T-helper 2 cell treated with Interferon-gamma antibody and Interleukin-4, amounts not matched to agents 100 ng/mL and 5 ng/mL, for 36 hours (primary cell): ENCODE measurements around the gene GPRC5C. TPM values are rescaled to one million over a fixed set of nuclear protein-coding genes. Genes with fewer than 3 reads are reported as not detected.

ENCODE experiments used
- intact Hi-C: fragments of 100-400 bp; cut with micrococcal nuclease; formaldehyde crosslinking; loops from one replicate; pipeline ENCODE4 v1.15.1; 2023
- total RNA-seq: library from RNA; stranded (reverse); gene quantifications from 2 replicates; pipeline ENCODE4 v1.2.3, GENCODE V29; 2022

GPRC5C gene, protein sequence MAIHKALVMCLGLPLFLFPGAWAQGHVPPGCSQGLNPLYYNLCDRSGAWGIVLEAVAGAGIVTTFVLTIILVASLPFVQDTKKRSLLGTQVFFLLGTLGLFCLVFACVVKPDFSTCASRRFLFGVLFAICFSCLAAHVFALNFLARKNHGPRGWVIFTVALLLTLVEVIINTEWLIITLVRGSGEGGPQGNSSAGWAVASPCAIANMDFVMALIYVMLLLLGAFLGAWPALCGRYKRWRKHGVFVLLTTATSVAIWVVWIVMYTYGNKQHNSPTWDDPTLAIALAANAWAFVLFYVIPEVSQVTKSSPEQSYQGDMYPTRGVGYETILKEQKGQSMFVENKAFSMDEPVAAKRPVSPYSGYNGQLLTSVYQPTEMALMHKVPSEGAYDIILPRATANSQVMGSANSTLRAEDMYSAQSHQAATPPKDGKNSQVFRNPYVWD
- total RNA-seq, result 0.43 TPM in 1 of 2 replicates, not detected in the other

DNA sequence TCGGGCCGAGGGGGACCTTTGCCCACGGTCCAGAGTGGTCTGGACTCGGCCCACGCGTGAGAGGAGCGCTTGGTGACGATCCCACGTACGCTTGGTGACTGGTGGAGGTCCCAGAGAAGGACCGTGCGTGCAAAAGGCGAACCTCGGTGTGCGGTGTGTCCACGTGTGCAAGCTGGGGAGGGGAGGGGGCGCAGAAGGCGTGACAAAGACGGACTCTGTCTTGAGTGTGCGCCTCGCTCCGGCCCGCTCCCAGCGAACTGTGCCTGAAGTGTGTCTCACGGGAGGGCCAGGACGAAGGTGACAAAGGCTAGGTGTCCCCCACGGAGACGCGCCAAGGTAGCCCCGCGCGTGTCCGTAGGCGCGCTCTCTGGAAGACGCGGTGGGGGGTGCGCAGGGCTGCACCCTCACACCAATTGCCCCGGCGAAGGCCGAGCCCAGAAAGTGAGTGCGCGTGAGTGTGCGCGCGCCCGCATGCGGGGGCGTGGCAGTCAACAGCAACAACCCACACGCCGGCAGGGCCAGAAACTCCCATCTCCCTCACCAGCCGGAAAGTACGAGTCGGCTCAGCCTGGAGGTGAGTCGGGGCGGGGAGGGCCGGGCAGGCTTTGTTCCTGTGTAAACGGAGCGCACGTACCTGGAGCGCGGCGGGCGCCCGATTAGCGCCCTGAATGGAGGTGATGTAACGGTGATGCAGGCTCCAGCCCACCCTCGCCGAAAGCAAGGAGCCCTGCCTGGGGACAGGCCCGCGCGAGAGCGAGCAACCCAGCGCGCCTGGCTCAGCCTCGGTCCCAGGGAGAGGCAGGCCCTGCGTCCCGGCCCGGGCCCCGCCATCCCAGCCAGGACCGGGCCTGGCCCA lies at the start of gene GPRC5C:
Gene GPRC5C (plus strand): TSS at position 521 of the 856 bp plus-strand sequence. CDS start 7,689 bp downstream, outside the sequence.
- intact Hi-C loops, result loop anchor here (10.0 kb wide), 1 partner anchor 63 kb away; no protein-coding TSS in a partner anchor

DNA sequence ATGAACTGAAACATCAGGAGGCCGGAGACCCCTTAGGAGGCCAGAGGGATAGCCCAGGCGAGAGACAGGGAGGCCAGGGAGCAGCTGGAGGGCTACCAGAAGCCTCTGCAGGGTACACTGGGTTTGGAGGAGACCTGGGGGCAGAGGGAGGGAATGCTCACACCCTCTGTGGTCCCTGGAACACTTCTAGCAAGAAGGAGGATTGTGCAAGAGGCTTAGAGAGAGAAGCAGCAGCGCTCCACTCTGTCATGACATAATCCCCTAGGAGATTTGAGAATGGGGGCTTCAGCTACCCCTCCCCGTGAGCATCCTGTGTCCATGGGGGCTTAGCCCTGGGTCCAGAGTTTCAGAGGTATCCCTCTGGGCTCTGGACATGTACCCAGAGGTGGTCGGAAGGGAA lies 48.7 kb upstream of the GPRC5C start:
- intact Hi-C loops, result no loop called here

DNA sequence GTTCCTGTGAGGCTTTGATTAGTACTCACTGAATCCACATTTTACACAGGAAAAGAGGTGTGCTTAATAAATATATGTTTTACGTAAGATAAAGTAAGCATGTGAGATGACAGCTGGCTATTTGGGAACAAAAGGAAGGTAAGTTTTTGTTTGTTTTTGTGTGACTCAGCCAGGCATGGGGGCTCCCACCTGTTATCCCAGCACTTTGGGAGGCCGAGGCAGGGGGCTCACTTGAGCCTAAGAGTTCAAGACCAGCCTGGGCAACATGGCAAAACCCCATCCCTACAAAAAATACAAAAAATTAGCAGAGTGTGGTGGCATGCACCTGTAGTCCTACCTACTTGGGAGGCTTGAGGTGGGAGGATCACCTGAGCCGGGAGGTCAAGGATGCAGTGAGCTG lies 46.7 kb upstream of the GPRC5C start:
- intact Hi-C loops, result no loop called here

DNA sequence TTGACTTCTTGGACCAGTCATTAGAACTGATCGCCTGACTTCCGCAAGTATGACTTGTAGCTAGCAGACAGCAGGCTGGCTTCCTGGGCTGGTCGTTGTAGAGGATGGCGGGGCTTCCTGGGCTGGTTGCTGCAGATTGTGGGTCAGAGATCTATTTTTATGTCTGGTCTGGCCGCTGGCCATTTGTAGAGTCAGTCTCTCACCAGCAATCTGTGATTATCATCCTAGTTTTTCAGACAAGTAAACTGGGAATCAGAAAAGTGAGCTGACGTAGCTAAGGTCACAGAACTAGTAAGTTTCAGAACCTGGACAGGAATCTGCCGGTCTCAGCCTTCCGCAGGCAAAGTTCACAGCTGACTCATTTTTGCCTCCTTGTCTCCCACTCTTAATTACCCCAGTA lies 45.5 kb upstream of the GPRC5C start:
- intact Hi-C loops, result no loop called here

DNA sequence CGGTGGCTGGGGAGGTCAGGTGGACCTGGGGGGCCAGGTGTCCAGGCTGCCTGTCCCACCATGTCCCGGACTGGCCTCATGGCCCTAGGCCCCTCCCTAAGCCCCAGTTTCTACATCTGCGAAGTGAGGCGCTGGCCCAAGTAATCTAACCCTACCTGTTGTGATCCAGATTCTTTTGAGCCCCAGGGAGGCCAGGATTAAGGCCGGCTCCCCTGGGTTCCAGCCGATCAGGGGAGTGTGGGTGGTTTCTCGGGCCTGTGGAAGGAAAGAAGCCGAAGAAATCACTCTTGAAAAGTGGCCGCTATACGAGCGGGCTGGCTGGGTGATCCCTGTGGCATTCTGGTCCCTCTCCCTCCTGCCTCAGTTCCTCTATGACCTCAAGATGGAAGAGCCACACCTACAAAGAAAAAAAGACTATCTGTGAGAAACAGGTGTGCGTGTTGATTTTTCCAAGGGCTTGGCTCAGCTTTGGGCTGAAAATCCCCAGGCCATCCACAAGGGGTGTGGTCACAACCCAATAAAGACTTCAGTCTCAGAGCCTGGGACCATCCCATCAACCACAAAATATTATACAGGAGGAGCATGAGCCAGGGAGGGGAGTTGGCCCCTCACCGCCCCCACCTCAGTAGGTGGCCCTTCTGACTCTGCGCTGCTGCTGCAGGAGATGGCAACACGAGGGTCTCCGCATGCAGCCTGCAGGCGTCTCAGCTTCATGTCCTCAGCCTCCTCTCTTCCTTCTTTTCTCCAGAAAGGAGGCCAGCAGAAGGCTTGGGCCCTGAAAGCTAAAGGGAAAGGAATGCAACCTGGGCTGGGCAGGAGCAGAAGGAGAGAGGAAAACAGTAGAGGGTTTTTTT lies 44.3 kb upstream of the GPRC5C start:
- intact Hi-C loops, result no loop called here

DNA sequence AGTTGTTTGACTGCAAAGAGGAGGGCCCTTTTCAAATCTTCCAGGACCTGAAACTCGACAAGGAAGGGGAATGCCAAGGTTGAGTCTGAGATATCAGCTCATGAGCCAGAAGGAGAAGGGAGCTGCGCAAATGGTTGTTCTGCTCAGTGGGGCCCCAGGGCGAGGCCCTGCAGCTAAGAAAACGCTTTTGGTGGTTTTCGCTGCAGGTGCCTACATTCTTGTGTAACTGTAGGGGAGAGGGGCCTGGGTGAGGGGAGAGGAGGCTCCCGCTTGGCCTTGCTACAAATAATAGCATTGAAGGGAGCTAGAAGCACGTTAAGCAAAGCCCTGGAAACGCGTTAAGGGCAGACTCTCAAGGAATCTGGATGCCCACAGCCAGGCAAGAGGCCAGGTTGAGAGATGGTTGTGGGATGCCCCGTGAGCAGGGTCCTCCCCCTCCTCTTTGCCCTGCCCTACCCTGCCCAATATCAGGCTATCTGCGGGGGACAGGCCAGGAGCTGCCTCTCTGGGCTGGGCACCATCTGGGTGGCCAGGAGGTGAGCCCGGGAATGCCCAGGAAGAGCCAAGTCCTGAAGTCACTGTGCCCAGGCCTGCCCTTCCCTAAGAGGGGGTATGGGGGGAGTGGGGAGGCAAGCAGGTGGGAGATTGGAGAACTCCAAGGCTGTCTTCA lies 42.7 kb upstream of the GPRC5C start:
- intact Hi-C loops, result no loop called here

DNA sequence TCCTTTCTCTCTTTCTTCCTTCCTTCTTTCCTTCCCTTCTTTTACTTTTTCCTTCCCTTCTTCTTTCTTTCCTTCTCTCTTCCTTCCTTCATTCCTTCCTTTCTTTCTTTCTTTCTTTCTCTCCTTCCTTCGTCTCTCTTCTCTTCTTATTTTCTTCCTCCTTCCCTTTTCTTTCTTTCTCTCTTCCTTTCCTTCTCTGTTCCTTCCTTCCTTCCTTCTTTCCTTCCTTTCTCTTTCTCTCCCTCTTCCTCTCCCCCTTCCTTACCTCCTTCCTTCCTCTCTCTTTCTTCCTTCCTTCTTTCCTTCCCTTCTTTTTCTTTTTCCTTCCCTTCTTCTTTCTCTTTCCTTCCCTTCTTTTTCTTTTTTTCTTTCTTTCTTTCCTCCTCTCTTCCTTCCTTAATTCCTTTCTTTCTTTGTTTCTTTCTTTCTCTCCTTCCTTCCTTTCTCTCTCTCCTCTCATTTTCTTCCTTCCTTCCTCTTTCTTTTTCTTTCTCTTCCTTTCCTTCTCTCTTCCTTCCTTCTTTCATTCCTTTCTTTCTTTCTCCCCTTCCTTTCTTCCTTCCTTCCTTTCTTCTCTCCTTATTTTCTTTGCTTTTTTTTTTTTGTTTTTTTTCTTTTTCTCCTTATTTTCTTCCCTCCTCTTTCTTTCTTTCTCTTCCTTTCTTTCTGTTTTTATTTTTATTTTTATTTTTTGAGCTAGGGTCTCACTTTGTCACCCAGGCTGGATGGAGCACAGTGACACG lies 41.8 kb upstream of the GPRC5C start:
- intact Hi-C loops, result no loop called here

DNA sequence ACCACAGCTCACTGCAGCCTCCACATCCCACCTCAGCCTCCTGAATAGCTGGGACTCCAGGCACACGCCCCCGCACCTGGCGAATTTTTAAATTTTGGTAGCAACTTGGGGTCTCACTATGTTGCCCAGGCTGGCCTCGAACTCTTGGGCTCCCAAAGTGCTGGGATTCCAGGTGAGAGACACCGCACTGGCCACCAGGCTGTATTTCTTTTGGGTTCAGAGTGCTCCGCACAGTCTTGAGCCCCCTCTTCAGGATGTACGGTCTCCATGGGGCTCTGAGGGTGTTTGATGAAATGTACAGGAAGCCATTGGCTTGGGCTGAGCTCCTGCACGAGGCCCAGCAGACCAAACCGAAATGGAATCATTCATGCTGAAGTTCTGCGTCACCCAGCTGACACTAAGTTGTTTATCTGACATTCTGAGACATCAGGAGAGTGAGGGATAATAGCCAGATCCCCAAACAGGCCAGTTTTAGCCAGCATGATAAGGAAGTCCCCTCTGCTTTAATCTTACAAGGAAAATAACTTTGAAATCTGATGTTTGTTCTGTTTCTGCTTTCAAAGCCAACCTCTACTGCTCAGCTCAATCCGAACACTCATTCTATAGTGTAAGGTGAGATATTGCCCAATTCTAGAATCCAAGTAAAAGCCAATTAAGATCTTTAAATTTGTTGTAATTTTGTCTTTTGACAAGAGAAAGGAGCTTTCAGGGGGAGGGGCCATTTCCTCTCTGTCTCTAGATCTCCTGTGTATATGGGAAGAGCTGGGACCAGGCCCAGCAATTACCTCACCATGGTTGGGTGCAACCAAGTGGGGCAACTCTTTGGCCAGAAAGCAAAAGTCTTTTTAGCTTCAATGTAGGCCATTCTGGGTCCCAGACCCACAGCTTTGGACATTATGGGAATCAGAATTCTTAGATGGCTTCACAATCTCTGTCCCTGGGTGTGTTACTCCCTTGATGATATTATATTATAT lies 40.9 kb upstream of the GPRC5C start:
- intact Hi-C loops, result no loop called here

DNA sequence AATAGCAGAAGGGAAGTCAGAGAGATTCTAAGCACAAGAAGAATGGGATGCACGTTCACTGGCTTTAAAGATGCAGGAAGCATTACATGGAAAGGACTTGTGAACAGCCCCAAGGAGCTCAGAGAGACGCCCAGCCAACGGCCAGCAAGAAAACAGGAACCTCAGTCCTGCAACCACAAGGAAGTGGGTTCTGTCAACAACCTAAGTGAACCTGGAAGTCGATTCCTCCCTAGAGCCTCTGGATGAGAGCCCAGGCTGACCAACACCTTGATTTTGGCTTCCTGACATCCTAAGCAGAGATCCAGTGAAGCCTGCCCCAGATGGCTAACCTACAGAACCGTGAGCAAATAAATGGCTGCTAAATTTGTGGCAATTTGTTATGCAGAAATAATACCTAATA lies 40.1 kb upstream of the GPRC5C start:
- intact Hi-C loops, result no loop called here

DNA sequence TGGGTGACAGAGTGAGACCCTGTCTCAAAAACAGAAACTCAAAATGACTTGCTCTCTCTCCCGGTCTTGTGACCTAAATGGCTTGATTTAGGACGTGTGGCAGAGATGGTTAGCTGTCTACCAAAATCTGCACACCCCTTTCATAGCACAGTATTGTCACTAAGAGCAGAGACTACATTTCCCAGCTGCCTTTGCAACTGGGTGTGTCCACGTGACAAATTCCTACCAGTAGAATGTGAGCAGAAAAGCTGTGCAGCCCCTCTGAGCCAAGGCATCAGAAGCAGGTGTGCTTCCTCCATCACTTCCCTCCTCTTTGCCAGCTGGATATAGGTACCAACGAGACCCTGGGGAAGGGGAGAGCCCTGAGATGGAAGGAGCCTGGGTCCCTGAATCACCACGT lies 39.0 kb upstream of the GPRC5C start:
- intact Hi-C loops, result no loop called here

DNA sequence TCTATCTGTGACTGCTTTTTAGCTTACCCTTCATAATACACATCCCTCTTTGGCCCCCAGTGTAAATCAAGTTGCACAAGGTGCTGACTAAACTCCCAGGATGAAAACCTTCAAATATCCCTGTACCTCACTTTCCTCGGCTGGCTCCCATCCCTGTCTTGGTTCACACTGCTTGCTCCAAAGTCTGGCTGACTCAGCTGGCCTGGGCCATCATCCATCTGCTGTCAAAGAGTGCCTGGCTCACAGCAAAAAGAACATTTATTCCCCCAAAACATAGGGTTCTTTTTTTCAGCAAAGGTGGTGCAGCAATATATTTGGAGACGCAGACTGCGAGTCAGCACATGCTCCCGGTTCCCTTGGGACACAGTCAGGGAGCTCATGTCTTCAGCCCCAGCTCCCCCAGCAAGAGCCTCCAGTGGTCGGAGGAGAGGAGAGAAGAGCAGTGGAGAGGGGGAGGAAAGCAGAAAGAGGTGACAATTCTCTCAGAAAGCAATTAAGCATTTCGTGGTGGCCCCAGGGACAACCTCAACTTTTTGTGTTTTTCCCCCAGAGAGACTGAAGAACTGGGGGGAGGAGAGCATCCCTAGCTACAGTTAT lies 38.4 kb upstream of the GPRC5C start:
- intact Hi-C loops, result no loop called here

DNA sequence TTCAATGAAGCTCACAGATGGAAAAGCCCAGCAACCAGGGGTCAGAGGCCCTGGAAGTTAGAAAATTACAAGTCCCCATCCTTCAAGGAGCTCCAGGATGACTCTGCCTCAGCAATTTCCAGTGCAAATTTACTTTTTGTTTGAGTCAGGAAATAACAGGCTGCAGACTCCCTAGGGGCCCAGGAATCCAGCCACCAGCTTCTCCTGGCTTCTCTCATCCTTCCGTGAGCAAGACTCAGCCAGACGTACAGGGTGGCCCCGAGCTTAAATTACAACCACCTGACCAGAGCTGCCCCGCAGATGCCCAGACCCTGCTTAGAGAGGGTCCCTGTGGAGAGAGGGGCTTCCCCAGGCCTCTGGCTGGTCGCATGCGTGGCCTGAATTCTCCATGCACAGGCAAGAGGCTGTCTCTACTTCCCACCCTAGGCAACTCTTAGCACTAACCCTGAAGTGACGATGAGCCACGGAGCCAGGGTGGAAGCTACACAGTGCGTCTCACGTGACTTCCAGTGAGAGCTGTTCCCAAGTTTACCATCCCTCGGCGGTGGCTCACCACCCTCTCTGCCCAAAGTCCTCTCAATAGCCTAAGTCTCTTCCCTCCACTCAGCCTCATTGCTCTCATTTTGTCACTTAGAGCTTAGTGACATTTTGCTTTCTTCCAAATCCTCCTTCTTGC lies 37.5 kb upstream of the GPRC5C start:
- intact Hi-C loops, result no loop called here

DNA sequence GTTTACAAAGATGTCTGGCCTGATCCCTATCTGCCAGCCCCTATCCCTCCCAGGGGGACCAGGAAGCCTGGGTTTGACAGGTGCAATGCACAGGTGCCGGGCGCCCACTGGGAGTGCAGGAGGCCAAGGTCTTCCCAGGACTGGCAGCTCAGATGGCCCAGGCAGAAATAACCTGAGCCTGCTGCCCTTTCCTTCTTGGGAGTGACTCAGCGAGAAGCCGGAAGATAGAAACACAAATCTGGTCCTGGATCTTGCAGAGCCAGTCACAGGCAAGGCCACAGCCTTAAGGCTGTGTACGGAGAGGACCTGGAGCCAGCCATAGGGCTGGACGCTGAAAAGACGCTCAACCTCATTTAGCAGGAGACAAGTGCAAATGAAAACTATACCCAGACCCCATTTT lies 36.9 kb upstream of the GPRC5C start:
- intact Hi-C loops, result no loop called here

DNA sequence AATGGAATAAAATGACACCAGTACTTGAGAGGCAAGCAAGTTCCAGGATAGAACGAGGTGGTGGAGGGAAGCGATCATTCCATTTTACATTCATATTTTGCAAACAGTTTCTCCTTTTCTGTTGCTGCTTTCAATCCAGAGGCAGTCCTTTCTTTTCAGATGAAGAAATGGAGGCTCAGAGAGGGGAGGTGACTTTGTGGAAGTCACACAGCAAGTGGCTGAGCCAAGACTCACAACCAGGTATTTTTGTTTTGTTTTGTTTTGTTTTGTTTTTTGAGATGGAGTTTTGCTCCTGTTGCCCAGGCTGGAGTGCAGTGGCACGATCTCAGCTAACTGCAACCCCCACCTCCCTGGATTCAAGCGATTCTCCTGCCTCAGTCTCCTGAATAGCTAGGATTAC lies 35.3 kb upstream of the GPRC5C start:
- intact Hi-C loops, result no loop called here

DNA sequence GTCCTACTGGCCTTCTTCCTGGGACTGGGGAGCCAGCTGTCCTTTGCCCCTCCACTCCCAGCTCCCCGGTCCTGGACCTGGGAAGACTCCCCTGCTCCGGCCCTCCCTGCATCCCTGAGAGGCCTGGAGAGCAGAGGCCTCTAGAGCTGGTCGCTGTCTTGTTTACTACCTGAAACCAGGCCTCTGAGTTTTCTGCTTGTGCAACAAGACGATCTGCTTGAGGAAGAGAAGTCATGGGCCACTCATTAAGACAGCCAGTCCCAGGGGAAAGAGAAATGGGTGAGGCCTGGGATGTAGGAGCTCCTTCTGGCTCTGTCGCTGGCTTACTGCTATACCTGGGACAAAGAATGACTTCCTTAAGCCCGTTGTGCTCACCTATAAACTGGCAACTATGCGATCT lies 29.8 kb upstream of the GPRC5C start:
- intact Hi-C loops, result no loop called here

DNA sequence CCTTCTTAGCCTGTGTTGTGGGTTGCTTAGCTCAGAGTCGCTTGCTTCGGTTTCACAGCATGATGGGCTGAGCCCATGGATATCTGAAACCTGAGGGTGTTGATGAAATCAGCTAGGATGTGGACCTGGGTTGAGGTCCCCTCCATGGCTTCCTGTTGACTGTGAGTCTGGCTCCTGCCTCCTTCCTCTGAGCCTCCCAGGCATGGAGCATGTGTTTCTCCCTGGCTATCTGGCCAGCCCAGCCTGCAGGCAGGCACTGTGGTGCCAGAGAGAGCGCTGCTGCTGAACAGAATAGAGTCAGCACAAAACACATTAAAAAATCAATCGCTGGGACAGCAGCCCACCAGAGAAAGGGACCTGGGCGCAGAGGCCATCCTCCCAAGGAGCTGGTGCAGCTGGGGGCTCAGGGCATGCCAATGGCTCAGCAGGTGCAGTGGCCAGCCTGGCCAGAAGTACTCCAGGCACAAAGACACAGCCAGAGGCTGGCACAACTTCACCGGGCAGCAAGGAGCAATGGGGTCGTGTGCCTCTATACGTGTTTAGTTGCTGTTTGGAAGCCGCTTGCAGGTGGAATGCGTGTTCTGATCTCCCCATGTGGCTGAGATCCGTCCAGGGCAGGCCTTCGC lies 28.3 kb upstream of the GPRC5C start:
- intact Hi-C loops, result no loop called here

DNA sequence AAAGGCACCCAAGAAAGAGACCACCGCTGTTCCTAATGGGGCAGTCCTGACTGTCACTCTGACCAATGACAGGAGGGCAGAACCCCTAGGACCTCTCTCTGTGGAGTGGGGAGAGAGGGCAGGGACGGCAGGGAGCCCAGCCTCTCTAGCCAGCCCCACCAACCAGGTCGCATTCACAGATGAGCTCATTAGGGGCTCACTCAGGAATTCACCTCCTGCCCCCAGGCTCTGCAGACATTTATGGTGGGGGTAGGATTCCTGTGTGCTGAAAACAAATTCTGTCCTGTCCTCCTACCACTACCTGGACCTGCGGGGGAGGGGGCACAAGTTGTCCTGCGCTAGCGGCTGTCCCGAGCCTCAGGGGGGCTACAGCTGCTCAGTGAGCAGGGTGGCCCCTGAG lies 27.7 kb upstream of the GPRC5C start:
- intact Hi-C loops, result no loop called here

DNA sequence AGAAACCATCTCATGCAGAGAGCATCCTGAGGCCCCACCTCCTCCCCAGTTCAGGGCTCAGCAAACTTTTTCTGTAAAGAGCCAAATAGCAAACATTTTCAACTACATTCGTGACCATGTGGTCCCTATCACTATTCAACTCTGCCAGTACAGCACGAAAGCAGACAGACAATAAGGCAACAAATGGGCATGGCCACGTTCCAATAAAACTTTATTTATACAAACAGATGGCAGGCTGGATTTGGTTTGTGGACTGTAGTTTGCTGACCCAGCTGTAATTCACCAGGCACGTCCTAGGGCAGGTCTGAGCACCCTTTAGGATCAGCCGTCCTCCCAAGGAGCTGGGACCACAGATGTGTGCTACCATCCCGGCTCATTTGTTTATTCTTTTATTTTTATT lies 27.1 kb upstream of the GPRC5C start:
- intact Hi-C loops, result no loop called here
